GM19467 (cell line): ENCODE data around the gene LBH.
"Not testable (repeated sequence)": the region's sequence is repeated elsewhere in the genome, so short reads cannot be mapped to it uniquely, and the experiment has no call there.

Experiments
- ATAC-seq: cut with Tn5 transposase; IDR thresholded peaks from one replicate; pipeline ENCODE4 v1.9.1; 2021; ENCODE audit warnings: mild to moderate bottlenecking, moderate library complexity; ENCODE audit not compliant: unreplicated experiment

LBH gene

GRCh38 chr2:30255466-30256408 lies 24.4 kb downstream of the LBH start:
- no peak for ATAC-seq

- ATAC-seq, result no peak
Observed at GRCh38 chr2:30257266-30258214, 26.2 kb downstream of the LBH start.

GRCh38 chr2:30259071-30259470 lies 27.7 kb downstream of the LBH start:
- no peak for ATAC-seq

GRCh38 chr2:30259827-30260679 lies 28.7 kb downstream of the LBH start:
- ATAC-seq, result no peak

- no peak for ATAC-seq
Observed at GRCh38 chr2:30260941-30261340, 29.6 kb downstream of the LBH start.

GRCh38 chr2:30261695-30262211 lies 30.4 kb downstream of the LBH start:
- no peak for ATAC-seq

- no peak for ATAC-seq
Observed at GRCh38 chr2:30262716-30263309, 31.5 kb downstream of the LBH start.

- no peak for ATAC-seq
Observed at GRCh38 chr2:30264274-30264673, 32.9 kb downstream of the LBH start.

GRCh38 chr2:30265052-30266015 lies 34.0 kb downstream of the LBH start:
- no peak for ATAC-seq

- no peak for ATAC-seq
Observed at GRCh38 chr2:30266051-30266621, 34.8 kb downstream of the LBH start.

GRCh38 chr2:30266705-30267104 lies 35.4 kb downstream of the LBH start:
- ATAC-seq, result no peak

GRCh38 chr2:30267161-30267975 lies 36.0 kb downstream of the LBH start:
- ATAC-seq, result no peak

GRCh38 chr2:30268296-30268871 lies 37.0 kb downstream of the LBH start:
- no peak for ATAC-seq

GRCh38 chr2:30269114-30269770 lies 37.9 kb downstream of the LBH start:
- ATAC-seq, result not testable (repeated sequence)

GRCh38 chr2:30269771-30270145 lies 38.4 kb downstream of the LBH start:
- no peak for ATAC-seq

GRCh38 chr2:30270166-30270565 lies 38.8 kb downstream of the LBH start:
- no peak for ATAC-seq

GRCh38 chr2:30271301-30271700 lies 40.0 kb downstream of the LBH start:
- no peak for ATAC-seq
